K562 (cell line): ENCODE data around the gene RPL35. TPM values are rescaled to one million over a fixed set of nuclear protein-coding genes. Genes with fewer than 3 reads are reported as not detected.

Source experiments
- ATAC-seq: fragments of 200-7000 bp; cut with Tn5 transposase; 3 replicates; pipeline ENCODE4 v1.9.1; 2020; ENCODE audit warnings: moderate library complexity
- BruUV-seq: library from RNA; stranded (reverse); fragments of 400-500 nt; replicated peaks from 2 replicates; lab custom pipeline; 2021; lab: Mats Ljungman, UMichigan
- CTCF ChIA-PET: fragments of 300-600 bp; formaldehyde crosslinking; extraction: SDS; loops from one replicate; lab custom pipeline; 2021; ENCODE audit warnings: low intra/inter-chr PET ratio; lab: Yijun Ruan, JAX
- POLR2A ChIA-PET: fragments of 300-600, 350-650 bp; sonication (Branson Sonifier 250); formaldehyde crosslinking; extraction: SDS; loops from one replicate; lab custom pipeline; 2021; ENCODE audit warnings: antibody characterized with exemption, inconsistent platforms; lab: Yijun Ruan, JAX
- DNase-seq, 4 experiments: peaks; one replicate each; pipeline versions ENCODE4 v3.0.0 to v3.0.0-alpha.2; 2011 to 2018; ENCODE audit warnings: low spot score in 3 of 4, mixed read lengths in 3 of 4; ENCODE audit errors: extremely low read depth in 1 of 4
- FAIRE-seq: peaks from 2 replicates; lab custom pipeline; 2011; peaks lifted over from hg19 to GRCh38; lab: Jason Lieb, UNC
- H2AFZ ChIP-seq: 2 replicates; pipeline ENCODE4 v1.6.0; 2011; ENCODE audit warnings: low read depth, low read length, control low read depth, inconsistent platforms
- H3K27ac ChIP-seq: fragments of 200-600 bp; 3 replicates; pipeline ENCODE4 v1.8.0; 2011; ENCODE audit warnings: low read depth, mild to moderate bottlenecking, control low read depth, inconsistent platforms, low read length, moderate library complexity, mixed read lengths; ENCODE audit errors: extremely low read depth
- H3K27me3 ChIP-seq, 2 experiments: fragments of 300-600 bp in 1 of 2; 2 replicates in 1 of 2; 3 replicates in 1 of 2; pipeline versions ENCODE4 v1.6.0 to v1.8.0; 2011; ENCODE audit warnings: inconsistent platforms in 2 of 2, low read length in 2 of 2, mild to moderate bottlenecking in 1 of 2, mixed read lengths in 1 of 2, moderate library complexity in 1 of 2; ENCODE audit not compliant: control insufficient read depth in 2 of 2, insufficient read depth in 2 of 2
- H3K36me3 ChIP-seq: fragments of 300-600 bp; 3 replicates; pipeline ENCODE4 v1.8.0; 2011; ENCODE audit warnings: mild to moderate bottlenecking, low read length, inconsistent platforms; ENCODE audit not compliant: control insufficient read depth, insufficient read depth
- H3K4me1 ChIP-seq, 2 experiments: fragments of 200-600 bp in 1 of 2; replicated peaks in 1 of 2; 2 replicates in 1 of 2; 3 replicates in 1 of 2; pipeline versions ENCODE4 v1.5.1 to v1.8.0; 2011; ENCODE audit warnings: inconsistent platforms in 2 of 2, low read length in 2 of 2, mild to moderate bottlenecking in 1 of 2, mixed read lengths in 1 of 2, moderate library complexity in 1 of 2; ENCODE audit not compliant: control insufficient read depth in 2 of 2, insufficient read depth in 2 of 2
- H3K4me2 ChIP-seq: 2 replicates; pipeline ENCODE4 v1.6.1; 2011; ENCODE audit warnings: low read length, control low read depth, inconsistent platforms, mixed read lengths; ENCODE audit not compliant: insufficient read depth
- H3K4me3 ChIP-seq: fragments of 200-600 bp; sonication (generic), shearing (Covaris generic); 2 replicates; pipeline ENCODE4 v1.5.1; 2016; ENCODE audit warnings: control low read depth, inconsistent platforms
- H3K79me2 ChIP-seq: fragments of 200-600 bp; 3 replicates; pipeline ENCODE4 v1.8.0; 2011; ENCODE audit warnings: low read length, inconsistent platforms; ENCODE audit not compliant: control insufficient read depth, insufficient read depth
- H3K9ac ChIP-seq, 2 experiments: 2 replicates each; pipeline versions ENCODE4 v1.6.0 to v1.6.1; 2011; ENCODE audit warnings: low read depth in 2 of 2, low read length in 2 of 2, control low read depth in 1 of 2, inconsistent platforms in 1 of 2, mild to moderate bottlenecking in 1 of 2, mixed read lengths in 1 of 2; ENCODE audit not compliant: insufficient read depth in 1 of 2
- H3K9me1 ChIP-seq: one replicate; pipeline ENCODE4 v1.6.0; 2011; ENCODE audit warnings: inconsistent platforms, mild to moderate bottlenecking, low read length, moderate library complexity; ENCODE audit not compliant: control insufficient read depth, insufficient read depth
- H3K9me3 ChIP-seq: replicated peaks from 2 replicates; pipeline ENCODE4 v1.5.1; 2011; ENCODE audit warnings: low read depth, low read length, inconsistent platforms; ENCODE audit not compliant: control insufficient read depth, insufficient read depth
- H4K20me1 ChIP-seq: replicated peaks from 2 replicates; pipeline ENCODE4 v1.6.1; 2011; ENCODE audit warnings: low read length, inconsistent platforms, mixed read lengths; ENCODE audit not compliant: control insufficient read depth, insufficient read depth
- ARHGAP35 ChIP-seq: fragments of 450-650 bp; IDR thresholded peaks from 2 replicates; pipeline ENCODE4 v1.6.1; 2018; ENCODE audit not compliant: partially characterized antibody
- BHLHE40 ChIP-seq: IDR thresholded peaks from 2 replicates; pipeline ENCODE4 v1.6.1; 2011; ENCODE audit warnings: low read length, improper control_type of control experiment
- GTF3C2 ChIP-seq: IDR thresholded peaks from 3 replicates; pipeline ENCODE4 v1.6.1; 2011; ENCODE audit warnings: borderline replicate concordance, mild to moderate bottlenecking, moderate library complexity; ENCODE audit not compliant: insufficient read length; ENCODE audit errors: extremely low read depth
- KAT8 ChIP-seq: fragments of 450-650 bp; IDR thresholded peaks from 2 replicates; pipeline ENCODE4 v1.6.1; 2016; ENCODE audit warnings: low read depth, mild to moderate bottlenecking
- MTA1 ChIP-seq: fragments of 450-650 bp; IDR thresholded peaks from 2 replicates; pipeline ENCODE4 v1.6.1; 2017; ENCODE audit warnings: borderline replicate concordance
- TSHZ1 ChIP-seq: fragments of 250-450 bp; sonication (Bioruptor Pico); IDR thresholded peaks from 2 replicates; pipeline ENCODE4 v1.4.0; 2020; ENCODE audit warnings: mild to moderate bottlenecking, moderate library complexity
- YY1 ChIP-seq, 3 experiments: IDR thresholded peaks; 2 replicates each; pipeline ENCODE4 v1.6.1; 2011; ENCODE audit warnings: low read length in 2 of 3, mild to moderate bottlenecking in 2 of 3, moderate library complexity in 2 of 3, borderline replicate concordance in 1 of 3, control low read depth in 1 of 3, low read depth in 1 of 3; ENCODE audit not compliant: insufficient read depth in 3 of 3, insufficient replicate concordance in 2 of 3, control insufficient read depth in 1 of 3, insufficient read length in 1 of 3; ENCODE audit errors: extremely low read depth in 1 of 3
- ZEB2 ChIP-seq: fragments of 450-650 bp; IDR thresholded peaks from 2 replicates; pipeline ENCODE4 v1.6.1; 2016
- ZFPM2 ChIP-seq: fragments of 250-450 bp; sonication (Bioruptor Pico); IDR thresholded peaks from 2 replicates; pipeline ENCODE4 v1.5.1; 2022; ENCODE audit warnings: mild to moderate bottlenecking
- WGBS: fragments of 100-300 bp; shearing (Covaris generic); methylation state at CpG from one replicate; pipeline ENCODE4 v1.1.6; 2016; ENCODE audit warnings: low coverage, mixed read lengths; ENCODE audit not compliant: insufficient coverage; ENCODE audit errors: missing lambda C conversion rate; 5-methylcytosine and 5-hydroxymethylcytosine counted together
- in situ Hi-C: fragments of 300-500 bp; cut with MboI; formaldehyde crosslinking; loops from 4 replicates; pipeline ENCODE4 v1.15.0; 2018; ENCODE audit warnings: inconsistent platforms, mixed read lengths
- intact Hi-C: fragments of 100-400 bp; cut with micrococcal nuclease; formaldehyde crosslinking; loops from 2 replicates; pipeline ENCODE4 v1.14.2; 2022
- polyA plus RNA-seq, 8 experiments: library from polyadenylated mRNA; depleted of rRNA in 4 of 8; stranded (reverse) in 5 of 8; unstranded in 3 of 8; fragments of >200 nt; fragmentation: Nextera tagmentation in 2 of 8; fragmentation: Illumina TruSeq in 1 of 8; extraction: Ambion mirVana in 2 of 8; extraction: Trizol in 1 of 8; gene quantifications; 2 replicates each; pipeline versions ENCODE4 v1.2.1 to v1.2.3, GENCODE V29; 2011 to 2014; ENCODE audit warnings: inconsistent platforms in 1 of 8, missing spikeins in 1 of 8
- total RNA-seq, 7 experiments: library from RNA; depleted of rRNA in 6 of 7; stranded (reverse); fragments of >200 nt in 6 of 7; fragmentation: Illumina TruSeq in 2 of 7; extraction: Trizol in 2 of 7; gene quantifications; 2 replicates each; pipeline versions ENCODE4 v1.2.1 to v1.2.3, GENCODE V29; 2011 to 2021; ENCODE audit warnings: low replicate concordance in 1 of 7

RPL35 gene
- total and polyA plus RNA-seq, 9 of the 15 experiments (the other 6 are each of a cell fraction or from before 2014, with no cell fraction given): 1,755 to 5,101 (median 3,405) TPM

- TF ChIP-seq KAT8: no peak
Observed at GRCh38 chr9:124861342-124862229, at the start of gene RPL35, which contains the start of gene ARPC5L (continued).

GRCh38 chr9:124908098-124908497 lies 46.3 kb upstream of the RPL35 start:
- TF ChIP-seq TSHZ1 (CRISPR knock-in tag): no peak
- TF ChIP-seq ARHGAP35: no peak
- TF ChIP-seq MTA1: no peak
- TF ChIP-seq ZEB2: no peak
- TF ChIP-seq YY1 (IDR thresholded peaks at IDR 0.05; ENCODE audit: borderline replicate concordance in 1 of 3, control insufficient read depth in 1 of 3, extremely low read depth in 1 of 3, insufficient read depth in 3 of 3, insufficient read length in 1 of 3, insufficient replicate concordance in 2 of 3, low read depth in 1 of 3, low read length in 2 of 3): no peak
- no peak for TF ChIP-seq ZFPM2 (CRISPR knock-in tag)
- no peak for TF ChIP-seq BHLHE40
- TF ChIP-seq GTF3C2: no peak
- Histone ChIP-seq H3K36me3 (peaks cover 36% of the 10 kb centered on the region), H3K9me3 (no peaks in the 10 kb centered on the region), H3K27ac (no peak overlapping the region), H3K79me2 (no peaks in the 10 kb centered on the region), H2AFZ (no peak overlapping the region), H3K4me3 (no peak overlapping the region), H3K4me1 (peaks cover 4 to 17% of the 10 kb centered on the region in 2 experiments; a peak in 4 of 5 replicates), H3K4me2 (no peak overlapping the region), H4K20me1 (no peaks in the 10 kb centered on the region), H3K27me3 (no peaks in the 10 kb centered on the region), H3K9ac (no peak overlapping the region), H3K9me1 (no peaks in the 10 kb centered on the region)
- intact Hi-C loops: no loop called here
- BruUV-seq: no TSS peak
- peak; percentile 15 for FAIRE-seq
- ATAC-seq: no peak
- ChIA-PET POLR2A (interaction anchor here (0.6 to 1.7 kb wide), 3 partner anchors 8 to 90 kb away, joined by 3 to 9 read pairs (median 3); no protein-coding TSS in a partner anchor), CTCF (no interaction called here)
- DNase-seq: no peak
- WGBS: 77% methylated on average over 2 of the region's 2 CpGs
- in situ Hi-C loops: no loop called here
